HL-60 (cell line): ENCODE data around the gene SYTL2.

Experiments
- DNase-seq, 2 experiments: peaks; one replicate each; pipeline ENCODE4 v3.0.0-alpha.2; 2010 to 2020; ENCODE audit warnings: low read depth in 1 of 2, low spot score in 1 of 2
- H3K27ac ChIP-seq: fragments of 250-450 bp; sonication (Bioruptor Pico); replicated peaks from 2 replicates; pipeline ENCODE4 v1.5.1; 2020; ENCODE audit warnings: mild to moderate bottlenecking, moderate library complexity
- H3K27me3 ChIP-seq: fragments of 250-450 bp; sonication (Bioruptor Pico); 2 replicates; pipeline ENCODE4 v1.5.1; 2021; ENCODE audit warnings: mild to moderate bottlenecking, moderate library complexity; ENCODE audit not compliant: insufficient read depth, poor library complexity, severe bottlenecking
- H3K4me3 ChIP-seq: replicated peaks from 2 replicates; pipeline ENCODE4 v1.5.1; 2011; ENCODE audit warnings: mild to moderate bottlenecking, control low read depth, low read length; ENCODE audit not compliant: insufficient read depth
- GABPA ChIP-seq: IDR thresholded peaks from 2 replicates; pipeline ENCODE4 v1.6.1; 2012; ENCODE audit warnings: low read depth
- POLR2AphosphoS5 ChIP-seq: IDR thresholded peaks from 2 replicates; pipeline ENCODE4 v1.6.1; 2012; ENCODE audit warnings: low read depth
- SPI1 ChIP-seq: IDR thresholded peaks from 2 replicates; pipeline ENCODE4 v1.6.1; 2012; ENCODE audit warnings: low read depth, mild to moderate bottlenecking, borderline replicate concordance
- TF ChIP-seq, protein P1 (sequence below): IDR thresholded peaks from one replicate; pipeline ENCODE4 v1.5.1; 2011; ENCODE audit warnings: low read length, control low read depth, inconsistent platforms; ENCODE audit not compliant: insufficient read depth
- TF ChIP-seq, protein P2 (sequence below): IDR thresholded peaks from 2 replicates; pipeline ENCODE4 v1.6.1; 2012; ENCODE audit warnings: low read depth; ENCODE audit not compliant: insufficient replicate concordance

SYTL2 gene

DNA sequence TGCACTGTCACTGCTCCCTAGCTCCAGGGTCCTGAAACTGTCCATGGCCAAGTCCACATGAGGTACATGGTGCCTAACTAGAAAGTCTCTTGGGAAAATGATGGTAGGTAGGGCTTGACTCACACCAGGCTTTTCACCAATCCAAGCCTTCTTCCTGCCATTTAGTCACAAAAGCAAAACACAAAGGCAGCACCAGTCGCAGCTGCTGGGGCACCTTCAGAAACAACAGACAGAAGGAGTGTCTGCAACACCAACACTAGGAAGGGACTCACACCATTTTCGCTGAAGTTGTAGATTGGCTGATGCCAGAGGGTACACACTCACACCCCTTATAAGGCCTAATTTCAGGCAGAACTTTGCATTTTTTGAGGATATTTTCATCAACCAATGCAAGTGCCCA, 55.7 kb downstream of the SYTL2 start:
- Histone ChIP-seq H3K27me3 (no peaks in the 10 kb centered on the region), H3K4me3 (no peak overlapping the region), H3K27ac (no peak overlapping the region)
- TF ChIP-seq, protein P1, sequence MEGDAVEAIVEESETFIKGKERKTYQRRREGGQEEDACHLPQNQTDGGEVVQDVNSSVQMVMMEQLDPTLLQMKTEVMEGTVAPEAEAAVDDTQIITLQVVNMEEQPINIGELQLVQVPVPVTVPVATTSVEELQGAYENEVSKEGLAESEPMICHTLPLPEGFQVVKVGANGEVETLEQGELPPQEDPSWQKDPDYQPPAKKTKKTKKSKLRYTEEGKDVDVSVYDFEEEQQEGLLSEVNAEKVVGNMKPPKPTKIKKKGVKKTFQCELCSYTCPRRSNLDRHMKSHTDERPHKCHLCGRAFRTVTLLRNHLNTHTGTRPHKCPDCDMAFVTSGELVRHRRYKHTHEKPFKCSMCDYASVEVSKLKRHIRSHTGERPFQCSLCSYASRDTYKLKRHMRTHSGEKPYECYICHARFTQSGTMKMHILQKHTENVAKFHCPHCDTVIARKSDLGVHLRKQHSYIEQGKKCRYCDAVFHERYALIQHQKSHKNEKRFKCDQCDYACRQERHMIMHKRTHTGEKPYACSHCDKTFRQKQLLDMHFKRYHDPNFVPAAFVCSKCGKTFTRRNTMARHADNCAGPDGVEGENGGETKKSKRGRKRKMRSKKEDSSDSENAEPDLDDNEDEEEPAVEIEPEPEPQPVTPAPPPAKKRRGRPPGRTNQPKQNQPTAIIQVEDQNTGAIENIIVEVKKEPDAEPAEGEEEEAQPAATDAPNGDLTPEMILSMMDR, result no peak
- TF ChIP-seq, protein P2, sequence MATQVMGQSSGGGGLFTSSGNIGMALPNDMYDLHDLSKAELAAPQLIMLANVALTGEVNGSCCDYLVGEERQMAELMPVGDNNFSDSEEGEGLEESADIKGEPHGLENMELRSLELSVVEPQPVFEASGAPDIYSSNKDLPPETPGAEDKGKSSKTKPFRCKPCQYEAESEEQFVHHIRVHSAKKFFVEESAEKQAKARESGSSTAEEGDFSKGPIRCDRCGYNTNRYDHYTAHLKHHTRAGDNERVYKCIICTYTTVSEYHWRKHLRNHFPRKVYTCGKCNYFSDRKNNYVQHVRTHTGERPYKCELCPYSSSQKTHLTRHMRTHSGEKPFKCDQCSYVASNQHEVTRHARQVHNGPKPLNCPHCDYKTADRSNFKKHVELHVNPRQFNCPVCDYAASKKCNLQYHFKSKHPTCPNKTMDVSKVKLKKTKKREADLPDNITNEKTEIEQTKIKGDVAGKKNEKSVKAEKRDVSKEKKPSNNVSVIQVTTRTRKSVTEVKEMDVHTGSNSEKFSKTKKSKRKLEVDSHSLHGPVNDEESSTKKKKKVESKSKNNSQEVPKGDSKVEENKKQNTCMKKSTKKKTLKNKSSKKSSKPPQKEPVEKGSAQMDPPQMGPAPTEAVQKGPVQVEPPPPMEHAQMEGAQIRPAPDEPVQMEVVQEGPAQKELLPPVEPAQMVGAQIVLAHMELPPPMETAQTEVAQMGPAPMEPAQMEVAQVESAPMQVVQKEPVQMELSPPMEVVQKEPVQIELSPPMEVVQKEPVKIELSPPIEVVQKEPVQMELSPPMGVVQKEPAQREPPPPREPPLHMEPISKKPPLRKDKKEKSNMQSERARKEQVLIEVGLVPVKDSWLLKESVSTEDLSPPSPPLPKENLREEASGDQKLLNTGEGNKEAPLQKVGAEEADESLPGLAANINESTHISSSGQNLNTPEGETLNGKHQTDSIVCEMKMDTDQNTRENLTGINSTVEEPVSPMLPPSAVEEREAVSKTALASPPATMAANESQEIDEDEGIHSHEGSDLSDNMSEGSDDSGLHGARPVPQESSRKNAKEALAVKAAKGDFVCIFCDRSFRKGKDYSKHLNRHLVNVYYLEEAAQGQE, result no peak
- no peak for TF ChIP-seq POLR2AphosphoS5
- TF ChIP-seq GABPA, result no peak
- TF ChIP-seq SPI1, result no peak
- no peak for DNase-seq

DNA sequence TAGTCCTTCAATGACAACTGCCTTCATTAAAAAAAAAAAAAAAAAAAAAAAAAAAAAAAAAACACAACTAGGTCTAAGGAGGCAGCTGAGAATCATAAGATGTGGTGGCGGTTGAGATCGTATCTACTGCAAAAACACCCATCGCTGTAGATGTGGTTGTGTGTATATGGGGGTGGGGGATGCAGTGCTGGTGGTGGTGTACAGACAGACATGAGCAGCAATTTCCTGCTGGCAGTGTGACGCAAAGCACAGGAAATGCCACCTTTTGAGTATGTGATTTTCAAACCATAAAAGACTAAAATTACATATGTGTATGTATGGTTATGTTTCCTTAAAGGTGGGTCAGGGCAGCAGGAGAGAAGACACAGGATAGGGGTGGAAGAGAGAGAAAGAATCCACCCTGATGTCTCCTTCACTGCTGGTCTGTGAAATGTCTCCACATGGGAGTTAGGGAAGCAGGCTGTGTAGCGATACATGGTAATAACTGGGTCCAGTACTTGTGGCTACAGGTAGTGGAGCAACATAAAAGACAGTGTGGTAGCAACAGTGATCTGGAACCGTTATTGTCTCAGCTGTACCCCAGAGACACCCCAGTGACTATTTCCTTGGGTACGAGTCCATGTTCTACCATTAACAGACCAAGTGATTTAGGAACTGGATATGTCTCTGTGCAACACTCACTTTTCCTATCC, 57.9 kb downstream of the SYTL2 start:
- TF ChIP-seq GABPA, result no peak
- TF ChIP-seq, protein P2, result no peak
- TF ChIP-seq POLR2AphosphoS5, result peak; percentile 66; the same call in 1 of the 2 replicates

DNA sequence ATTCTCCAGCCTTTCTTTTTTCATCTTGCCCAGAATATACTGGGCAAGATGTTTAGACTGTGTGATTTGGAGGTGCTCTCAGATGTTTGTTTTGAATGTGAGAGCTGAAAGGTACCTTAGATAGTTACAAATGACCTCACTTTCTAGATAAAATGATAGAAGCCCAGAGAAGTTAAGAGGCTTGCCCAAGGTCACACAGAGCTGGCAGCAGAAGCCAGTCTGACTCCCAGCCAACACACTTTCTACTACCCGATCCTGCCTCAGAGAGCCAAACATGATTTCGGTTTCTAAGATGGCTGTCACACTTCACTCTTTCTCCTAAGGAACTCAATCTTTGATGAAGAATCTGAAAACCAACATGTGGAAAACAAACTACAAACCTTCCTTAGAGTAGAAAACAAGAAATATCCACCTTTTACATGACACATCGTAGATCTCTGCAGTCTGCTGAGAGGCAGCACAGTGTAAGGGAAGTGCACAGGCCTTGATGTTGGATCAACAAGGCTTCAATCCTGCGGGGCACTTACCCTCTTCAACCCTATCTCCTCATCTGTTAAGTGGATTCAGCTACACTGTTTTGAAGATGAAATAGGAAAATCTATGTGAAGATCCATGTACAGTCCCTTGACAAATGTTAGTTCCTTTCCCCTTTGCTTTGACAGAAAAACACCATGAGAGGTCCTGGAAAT, 58.6 kb downstream of the SYTL2 start:
- Histone ChIP-seq H3K4me3 (no peak overlapping the region), H3K27ac (0 out of 2 replicates have a peak overlapping the region, but pooled peaks have one; percentile 10), H3K27me3 (no peaks in the 10 kb centered on the region)
- peak in 1 of 2 experiments; percentile 7 for DNase-seq
- TF ChIP-seq SPI1, result no peak
- TF ChIP-seq, protein P1, result no peak
- TF ChIP-seq POLR2AphosphoS5, result no peak
- TF ChIP-seq, protein P2, result no peak
- TF ChIP-seq GABPA, result no peak

More for the DNA sequence above, 57.9 kb downstream of the SYTL2 start:
- H3K27me3 ChIP-seq, result no peaks in the 10 kb centered on the region
- H3K27ac ChIP-seq, result peak overlapping the region; percentile 26
- no peak overlapping the region for H3K4me3 ChIP-seq
- peak in 1 of 2 experiments; percentile 71 for DNase-seq
